ENCODE measurements around the gene NOVA1.

NOVA1 gene

GRCh38 chr14:26589925-26590324 lies 7.9 kb downstream of the NOVA1 start:
- DNase-seq, result no peak

DNA sequence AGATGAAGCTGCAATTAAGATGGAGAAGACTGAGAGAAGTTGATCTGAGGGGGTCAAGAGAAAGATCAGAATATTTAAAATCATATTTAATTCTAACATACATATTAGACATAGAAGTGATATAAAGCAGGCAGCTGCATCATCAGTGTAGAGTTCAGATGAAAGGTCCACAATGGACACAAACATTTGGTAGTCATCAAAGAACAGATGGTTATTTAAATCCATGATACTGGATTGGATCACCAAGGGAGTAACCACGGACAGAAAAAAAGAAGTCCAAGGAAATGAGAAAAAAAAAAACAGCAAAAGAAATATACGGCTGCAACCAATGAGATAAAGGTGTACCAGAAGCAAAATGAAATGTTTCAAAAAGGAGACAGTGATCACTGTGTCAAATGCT lies 20.1 kb downstream of the NOVA1 start:
- DNase-seq, result no peak

- no peak for DNase-seq
Measured at GRCh38 chr14:26554069-26554772, 43.6 kb downstream of the NOVA1 start.

GRCh38 chr14:26549571-26549970 lies 48.3 kb downstream of the NOVA1 start:
- no peak for DNase-seq

DNA sequence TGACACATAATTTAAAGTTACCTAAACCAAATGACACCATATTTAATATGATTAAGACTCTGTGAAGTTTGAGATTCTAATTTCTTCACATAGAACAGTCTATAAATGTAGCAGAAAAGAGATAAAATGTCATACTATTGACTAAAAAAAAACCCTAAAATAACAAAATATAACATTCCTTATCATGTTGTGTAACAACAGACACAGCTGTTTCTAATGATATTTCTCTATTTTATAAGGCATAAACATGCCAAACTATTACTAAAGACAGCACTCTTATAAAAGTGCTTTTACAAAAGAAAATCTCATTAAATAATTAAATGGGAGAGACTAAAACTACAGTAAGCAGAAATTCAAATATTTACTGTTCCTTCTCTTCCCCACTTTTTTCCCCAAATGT lies 49.4 kb downstream of the NOVA1 start:
- DNase-seq, result no peak

DNA sequence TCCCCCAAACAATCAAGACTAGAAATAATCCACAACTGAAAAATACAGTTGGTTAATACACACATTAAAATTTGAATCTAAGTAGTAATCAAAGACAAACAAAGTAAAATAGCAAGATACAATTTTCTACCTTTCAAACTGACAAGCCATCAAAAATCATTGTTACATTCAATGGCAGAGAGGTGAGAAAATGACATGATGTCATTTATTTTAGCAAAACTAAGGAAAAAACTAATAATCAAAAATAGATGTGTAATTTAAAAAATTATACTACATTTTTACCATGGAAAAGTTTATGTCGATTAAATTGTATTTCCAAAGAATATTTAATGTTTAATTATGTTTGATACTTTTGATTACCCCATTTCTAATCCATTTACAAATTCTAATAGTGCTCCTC lies 59.7 kb downstream of the NOVA1 start:
- DNase-seq, result no peak

- no peak for DNase-seq
Measured at GRCh38 chr14:26531894-26532293, 65.9 kb downstream of the NOVA1 start.

DNA sequence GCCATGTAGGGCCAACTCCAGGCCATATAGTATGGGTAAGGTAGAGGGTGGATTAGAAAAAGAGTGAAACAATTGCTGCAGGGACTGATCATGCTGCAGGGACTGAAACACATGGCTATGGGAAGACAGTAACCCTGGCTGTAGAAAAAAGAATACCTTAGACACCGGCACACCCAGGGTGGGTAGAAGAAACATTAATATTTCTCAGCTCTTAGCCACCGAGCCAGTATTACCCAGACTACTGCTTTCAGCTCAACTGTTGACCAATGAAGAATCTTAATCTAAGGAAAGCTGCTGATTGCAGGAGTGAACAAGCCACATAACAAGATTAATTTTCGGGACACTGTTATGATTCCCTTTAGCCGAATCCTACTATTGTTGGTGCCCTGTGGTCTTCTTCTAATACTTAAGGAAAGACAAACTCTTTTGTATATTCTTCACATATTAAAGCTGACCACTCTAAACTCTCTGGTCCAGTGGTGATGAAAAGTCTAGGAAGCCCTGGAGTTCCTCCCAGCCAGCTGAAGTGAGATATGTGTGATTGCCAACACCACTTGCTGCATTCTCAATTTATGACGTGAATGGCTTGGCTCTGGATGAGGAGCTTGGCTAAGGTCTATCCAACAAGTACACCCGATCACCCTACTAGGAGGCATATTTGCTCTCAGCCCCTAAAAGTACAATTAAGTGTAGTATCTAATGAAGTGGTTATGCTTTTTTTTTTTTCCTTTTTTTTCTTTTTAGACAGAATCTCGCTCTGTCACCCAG lies 69.2 kb downstream of the NOVA1 start:
- no peak for DNase-seq

DNA sequence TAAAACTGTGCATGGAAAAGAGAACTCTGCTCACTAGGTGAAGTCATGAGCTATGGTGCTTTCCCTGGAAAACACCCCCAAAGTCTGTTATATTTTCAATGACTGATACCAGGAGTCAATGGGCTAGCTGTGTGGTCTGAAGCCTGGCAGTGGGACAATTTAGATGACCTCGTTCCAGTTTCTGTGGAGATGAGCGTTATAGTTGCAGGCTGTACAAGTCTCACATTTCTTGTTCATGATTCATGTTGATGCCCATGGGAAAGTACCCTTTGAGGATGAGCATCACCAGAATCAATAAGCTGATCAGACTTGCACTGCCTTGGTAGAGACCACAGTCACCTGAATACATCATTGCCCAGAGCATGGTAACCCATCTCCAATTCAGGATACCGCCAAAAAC lies 70.7 kb downstream of the NOVA1 start:
- DNase-seq, result no peak

DNA sequence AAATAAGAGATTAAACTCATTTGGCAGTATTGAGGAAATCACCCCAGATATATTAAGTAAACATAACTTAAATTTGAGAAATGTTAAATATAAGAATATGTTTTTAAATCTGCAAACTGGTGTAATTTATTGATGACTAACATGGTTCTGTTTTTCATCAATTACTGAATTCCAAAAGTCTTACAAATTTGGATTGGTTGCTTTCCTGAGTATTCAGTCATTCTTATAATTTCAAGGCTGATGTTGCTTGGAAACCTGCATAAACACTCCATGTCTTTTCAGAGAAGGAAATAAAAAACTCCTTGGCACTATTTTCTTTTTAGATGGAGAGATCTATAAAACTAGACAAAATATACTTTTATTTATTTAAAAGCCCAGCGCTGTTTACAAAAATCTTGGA lies 71.7 kb downstream of the NOVA1 start:
- no peak for DNase-seq

GRCh38 chr14:26525085-26525484 lies 72.7 kb downstream of the NOVA1 start:
- no peak for DNase-seq

- no peak for DNase-seq
Measured at GRCh38 chr14:26522967-26523366, 74.9 kb downstream of the NOVA1 start.

DNA sequence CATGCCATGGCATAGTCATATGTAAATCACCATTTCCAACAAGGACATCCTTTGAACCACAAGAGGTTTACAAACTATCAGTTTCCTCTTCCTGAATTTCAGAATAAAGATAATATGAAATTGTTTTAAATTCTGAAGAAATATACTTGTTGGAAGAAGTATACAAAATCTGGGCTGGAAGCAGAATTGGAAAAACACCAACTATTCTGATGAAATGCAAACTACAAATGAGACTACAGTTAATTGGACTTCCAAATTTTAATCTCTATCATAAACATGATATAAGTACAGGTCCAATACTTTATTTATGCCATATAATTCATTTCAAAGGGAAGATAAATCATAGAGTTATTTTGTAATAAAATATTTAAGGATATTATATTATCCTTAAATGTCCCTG lies 80.1 kb downstream of the NOVA1 start:
- no peak for DNase-seq

GRCh38 chr14:26500028-26500427 lies 97.8 kb downstream of the NOVA1 start:
- no peak for DNase-seq

- DNase-seq, result no peak
Measured at GRCh38 chr14:26499546-26499945, 98.3 kb downstream of the NOVA1 start.

- DNase-seq, result no peak
Measured at GRCh38 chr14:26486922-26487321, 110.9 kb downstream of the NOVA1 start.

DNA sequence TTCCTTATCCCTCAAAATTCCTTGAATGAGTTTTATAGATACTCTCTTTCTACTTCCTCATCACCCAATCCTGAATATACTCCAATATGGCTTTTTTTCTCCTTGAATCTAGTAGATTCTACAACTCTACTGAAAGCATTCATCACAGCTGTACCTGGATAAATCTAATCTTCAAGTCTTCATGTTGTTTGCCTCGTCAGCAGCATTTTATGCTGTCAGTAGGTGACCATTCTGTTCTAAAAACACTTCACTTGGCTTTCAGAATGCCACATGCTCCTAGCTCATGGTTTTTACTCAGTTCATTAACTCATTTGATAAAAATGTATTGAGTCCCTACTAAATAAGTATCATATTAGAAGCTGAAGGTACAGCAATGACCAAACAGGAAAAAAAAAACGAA lies 113.3 kb downstream of the NOVA1 start:
- DNase-seq, result no peak

DNA sequence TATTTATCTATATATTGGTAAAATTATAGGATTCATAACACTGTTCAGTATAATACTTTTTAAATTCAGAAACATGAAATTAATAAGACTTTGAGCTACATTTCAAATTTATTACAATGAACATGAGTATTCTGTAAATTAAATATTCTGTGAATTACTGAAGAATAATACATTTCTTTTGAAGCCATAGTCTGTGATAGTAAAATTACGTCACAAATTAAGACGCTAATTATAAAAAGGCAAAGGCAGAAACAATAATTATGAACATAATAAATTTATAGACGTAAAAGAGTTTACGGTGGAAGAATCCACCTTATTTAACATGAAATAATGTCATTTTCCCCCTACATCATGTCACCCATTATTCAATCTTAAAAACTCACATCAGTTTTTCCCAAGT lies 118.9 kb downstream of the NOVA1 start:
- DNase-seq, result no peak

GRCh38 chr14:26466862-26467261 lies 131.0 kb downstream of the NOVA1 start:
- DNase-seq, result no peak

DNA sequence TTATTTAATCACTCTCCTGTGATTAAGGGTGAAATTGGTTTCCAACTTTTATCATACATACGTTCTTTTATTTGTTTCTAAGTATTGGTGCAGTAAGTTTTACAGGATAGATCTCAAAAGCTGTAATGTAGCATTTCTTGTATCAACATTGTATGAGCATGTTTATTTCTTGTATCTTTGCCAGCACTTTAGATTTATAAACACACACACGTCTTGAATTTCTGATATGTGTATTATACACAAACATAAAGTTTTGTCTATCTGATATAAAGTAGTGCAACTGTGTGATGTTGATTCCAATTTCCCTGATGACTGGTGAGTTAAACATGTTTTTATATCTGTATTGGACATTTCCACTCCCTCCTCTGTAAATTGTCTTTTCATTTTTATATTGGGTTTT lies 134.7 kb downstream of the NOVA1 start:
- DNase-seq, result no peak

DNA sequence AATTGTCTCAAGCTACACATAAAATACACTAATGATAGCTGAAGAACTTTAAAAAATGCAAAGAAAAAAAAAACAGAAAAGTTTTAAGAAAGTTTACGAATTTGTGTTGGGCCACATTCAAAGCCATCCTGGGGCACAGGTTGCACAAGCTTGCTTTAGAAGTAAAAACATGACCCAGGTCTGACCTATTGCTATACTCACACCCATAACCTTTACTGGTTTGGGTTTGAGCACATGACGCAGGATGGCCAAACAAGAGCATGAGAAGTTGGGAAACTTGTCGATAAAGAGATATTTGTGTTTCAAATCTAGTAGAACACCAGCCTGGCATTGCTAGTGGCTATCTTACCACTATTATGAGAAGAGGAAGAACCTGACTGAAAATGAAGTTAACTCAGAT lies 143.7 kb downstream of the NOVA1 start:
- no peak for DNase-seq

GRCh38 chr14:26448181-26448855 lies 149.5 kb downstream of the NOVA1 start:
- DNase-seq, result no peak

DNA sequence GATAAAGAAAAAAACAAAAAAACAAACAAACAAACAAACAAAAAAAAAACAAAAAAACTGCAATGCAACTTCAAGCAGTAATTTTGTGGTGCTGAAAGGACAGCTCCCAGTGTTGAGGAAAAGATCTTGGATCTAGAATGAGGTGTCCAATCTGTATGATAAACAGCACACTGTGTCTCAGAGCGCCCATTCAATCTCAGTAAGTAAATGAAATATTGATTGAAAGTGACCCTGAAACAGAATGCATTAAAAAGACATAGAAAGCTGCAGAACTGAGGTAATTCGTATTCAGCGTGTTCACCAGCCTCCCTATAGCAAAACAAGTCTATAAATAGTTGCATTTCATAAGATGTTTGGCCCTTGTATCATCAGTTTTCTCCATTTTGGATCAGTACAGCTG lies 153.0 kb downstream of the NOVA1 start:
- no peak for DNase-seq

GRCh38 chr14:26443654-26444053 lies 154.2 kb downstream of the NOVA1 start:
- no peak for DNase-seq

Measured in CD4-positive, alpha-beta T cell treated with Interleukin-4 for 1 hour (primary cell).